Measurements from ENCODE around the gene CFAP299.

DNA sequence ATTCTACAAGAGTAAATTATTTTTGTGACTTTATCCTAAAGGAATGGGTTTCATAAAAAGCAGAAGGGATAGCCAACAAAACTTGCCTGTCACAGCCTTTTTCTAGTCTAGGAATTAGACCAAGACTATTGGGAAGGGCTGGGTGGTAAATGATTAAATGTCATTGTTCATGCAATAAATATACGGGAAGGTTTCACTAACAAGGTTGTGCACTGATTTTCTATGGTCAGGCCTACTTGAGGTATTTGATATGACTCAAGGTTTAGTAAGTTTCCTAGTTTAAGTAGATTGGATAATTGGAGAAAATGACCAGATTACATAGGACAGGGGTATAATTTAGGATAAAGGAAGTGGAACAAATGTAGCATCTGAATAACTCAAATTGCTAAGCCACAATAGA, 445.9 kb downstream of the CFAP299 start:
- TF ChIP-seq CTCF (IDR thresholded peaks at IDR 0.05): no peak
- no peak for TF ChIP-seq POLR2A (IDR thresholded peaks at IDR 0.05)
